ENCODE results near the gene MATK.
"Not testable (repeated sequence)": the region's sequence is repeated elsewhere in the genome, so short reads cannot be mapped to it uniquely, and the experiment has no call there.

MATK gene

GRCh38 chr19:3770136-3770999, 15.8 kb downstream of the MATK start:
- DNase-seq (ENCODE audit: low spot score), result no peak

- DNase-seq (ENCODE audit: low spot score), result no peak
Observed at GRCh38 chr19:3769494-3769893, 16.7 kb downstream of the MATK start.

- no peak for DNase-seq (ENCODE audit: low spot score)
Observed at GRCh38 chr19:3768748-3769099, 17.5 kb downstream of the MATK start.

DNA sequence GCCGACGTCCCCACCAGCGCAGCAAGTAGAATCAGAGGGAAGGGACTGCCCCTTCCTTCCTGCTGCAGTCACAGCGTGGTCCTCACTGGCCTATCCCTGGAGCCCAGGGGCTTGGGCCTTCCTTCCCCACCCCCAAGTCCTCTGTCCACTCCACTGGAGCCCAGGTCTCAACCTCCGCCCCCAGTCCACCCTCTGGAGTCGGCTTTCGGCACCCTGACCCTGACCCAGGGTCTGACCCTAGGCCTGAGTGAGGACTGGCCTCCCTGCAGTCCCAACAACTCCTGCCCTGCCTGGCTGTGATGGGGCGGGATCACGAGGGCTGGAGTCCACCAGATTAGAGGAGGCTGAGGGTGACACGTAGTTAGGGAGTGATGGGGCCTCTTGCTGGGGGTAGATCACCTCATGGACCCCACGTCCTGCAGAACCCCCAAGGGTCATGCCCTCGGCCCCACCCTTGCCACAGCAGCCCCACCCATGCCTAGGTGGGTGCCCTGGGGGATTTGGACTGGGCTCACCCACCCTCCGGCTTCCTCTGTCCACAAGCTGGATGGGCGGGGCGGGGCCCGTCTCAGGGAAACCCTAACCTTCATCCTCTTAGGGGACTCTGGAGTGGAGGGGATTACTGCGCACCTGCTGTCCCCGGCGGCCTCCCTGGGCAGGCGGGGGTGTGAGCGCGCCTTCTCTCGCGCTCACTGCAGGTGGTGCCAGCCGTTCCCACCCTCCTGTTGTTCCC, 18.0 kb downstream of the MATK start:
- peak; percentile 21 for DNase-seq (ENCODE audit: low spot score)

DNA sequence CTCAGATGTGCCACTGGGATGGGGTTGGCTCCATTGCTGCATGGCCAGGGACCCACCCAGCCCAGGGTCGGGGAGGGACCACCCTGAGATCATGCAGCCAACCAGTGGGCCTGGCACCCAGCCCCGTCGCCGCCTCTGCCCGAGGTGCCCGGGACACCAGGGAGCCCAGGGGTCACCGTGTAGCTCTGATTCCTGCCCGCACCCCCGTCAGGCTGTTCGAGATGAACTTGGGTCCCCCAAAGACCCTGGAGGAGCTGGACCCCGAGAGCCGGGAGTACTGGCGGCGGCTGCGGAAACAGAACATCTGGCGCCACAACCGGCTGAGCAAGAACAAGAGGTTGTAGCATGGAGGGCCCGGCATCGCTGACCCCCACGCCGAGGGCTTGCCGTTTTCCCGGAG, 19.1 kb downstream of the MATK start:
- DNase-seq (ENCODE audit: low spot score), result no peak

DNA sequence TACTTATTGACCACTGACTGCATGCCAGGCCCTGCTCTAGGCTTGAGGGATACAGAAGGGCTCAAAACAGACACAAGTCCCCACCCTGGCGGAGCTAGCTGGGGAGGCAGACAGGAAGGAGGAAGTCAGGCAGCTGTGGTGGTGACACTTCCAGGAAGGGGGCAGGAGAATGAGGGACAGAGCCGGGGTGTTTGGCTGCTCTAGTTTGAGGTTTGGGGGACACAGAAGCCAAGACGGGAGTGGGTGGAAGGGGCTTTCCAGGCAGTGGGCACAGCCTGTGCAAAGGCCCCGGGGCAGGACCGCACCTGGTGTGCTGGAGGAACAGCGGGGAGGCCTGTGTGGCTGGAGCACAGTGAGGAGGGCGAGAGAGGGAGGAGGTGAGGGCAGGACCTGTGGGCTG, 19.7 kb downstream of the MATK start:
- no peak for DNase-seq (ENCODE audit: low spot score)

GRCh38 chr19:3765757-3766156, 20.4 kb downstream of the MATK start:
- DNase-seq (ENCODE audit: low spot score), result not testable (repeated sequence)

DNA sequence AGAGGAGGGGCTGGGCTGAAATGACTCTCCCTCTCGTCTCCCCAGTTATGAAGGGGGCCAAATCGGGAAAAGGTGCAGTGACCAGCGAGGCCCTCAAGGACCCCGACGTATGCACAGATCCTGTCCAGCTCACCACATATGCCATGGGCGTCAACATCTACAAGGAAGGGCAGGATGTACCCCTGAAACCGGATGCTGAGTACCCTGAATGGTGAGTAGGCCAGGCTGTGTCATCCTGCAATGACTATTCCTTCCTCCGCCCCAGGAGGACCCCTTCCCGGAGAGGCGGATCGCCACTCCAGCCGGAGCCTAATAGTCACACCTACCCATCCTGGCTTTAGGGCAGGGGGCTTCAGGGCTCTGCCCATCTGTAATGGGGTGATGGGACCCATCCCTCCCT, 21.1 kb downstream of the MATK start:
- DNase-seq (ENCODE audit: low spot score), result peak; percentile 51

- DNase-seq (ENCODE audit: low spot score), result peak; percentile 100
Observed at GRCh38 chr19:3762501-3763459, 23.4 kb downstream of the MATK start, which contains the start of gene MRPL54. Gene MRPL54, plus strand, starts transcription at chr19:3762682. Its CDS starts 19 bp downstream, at chr19:3762701.

DNA sequence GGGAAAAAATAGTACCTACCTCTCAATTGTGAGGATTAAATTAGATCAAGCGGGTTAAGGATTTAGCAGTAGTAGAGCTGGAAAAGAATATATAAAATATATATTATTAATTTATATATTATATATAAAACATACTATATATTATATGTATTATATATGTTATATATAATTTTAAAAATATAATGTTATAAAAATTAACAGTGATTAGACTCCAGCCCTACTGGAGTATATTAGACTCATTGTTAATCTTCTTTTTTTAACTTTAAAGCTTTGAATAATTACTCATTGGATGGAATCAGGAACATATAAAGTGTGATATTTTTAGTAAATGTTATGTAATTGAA, 24.1 kb downstream of the MATK start:
- DNase-seq (ENCODE audit: low spot score), result peak; percentile 12

GRCh38 chr19:3761382-3762129, 24.6 kb downstream of the MATK start, which contains the start of gene APBA3:
Gene APBA3, minus strand, starts transcription at chr19:3761692. Its CDS starts 1,428 bp downstream, at chr19:3760264.
- DNase-seq (ENCODE audit: low spot score), result peak; percentile 90

GRCh38 chr19:3760871-3761361, 25.3 kb downstream of the MATK start:
- DNase-seq (ENCODE audit: low spot score), result no peak

DNA sequence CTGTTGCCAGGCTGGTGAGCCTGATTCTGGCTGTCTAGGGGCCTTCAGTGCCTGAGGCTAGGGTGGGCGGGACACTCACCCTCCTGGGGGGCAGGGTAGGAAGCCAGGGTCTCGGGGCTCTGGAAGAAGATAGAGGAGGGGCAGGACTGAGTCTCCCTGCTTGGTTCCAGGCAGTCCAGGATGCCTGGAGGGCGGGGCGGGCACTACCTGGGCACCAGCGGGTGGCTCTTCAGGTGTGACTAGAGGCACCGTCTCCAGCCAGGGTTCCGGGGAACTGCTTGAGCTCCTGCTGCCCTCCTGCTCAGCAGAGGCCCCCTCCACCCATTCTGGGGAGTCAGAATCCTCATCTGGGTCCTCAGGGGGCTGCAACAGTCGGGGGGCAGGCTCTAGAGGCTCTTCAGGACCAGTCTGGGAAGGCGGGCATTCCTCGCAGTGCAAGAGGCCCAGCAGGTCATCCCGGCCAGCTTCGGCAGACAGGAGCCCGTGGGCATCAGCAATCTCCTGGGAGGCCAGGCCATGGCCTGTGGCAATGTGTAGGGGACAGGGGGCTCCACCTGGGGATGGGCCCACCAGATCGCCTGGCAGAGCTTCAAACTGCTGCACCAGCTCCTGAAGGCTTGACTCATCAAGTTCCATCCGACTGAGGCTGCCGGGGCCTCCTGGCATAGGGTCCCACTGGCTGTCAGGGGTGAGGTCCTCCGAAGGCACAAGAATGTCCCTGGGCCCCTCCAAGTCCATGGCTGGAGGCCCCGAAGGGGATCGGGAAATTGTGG, 26.5 kb downstream of the MATK start:
- no peak for DNase-seq (ENCODE audit: low spot score)

DNA sequence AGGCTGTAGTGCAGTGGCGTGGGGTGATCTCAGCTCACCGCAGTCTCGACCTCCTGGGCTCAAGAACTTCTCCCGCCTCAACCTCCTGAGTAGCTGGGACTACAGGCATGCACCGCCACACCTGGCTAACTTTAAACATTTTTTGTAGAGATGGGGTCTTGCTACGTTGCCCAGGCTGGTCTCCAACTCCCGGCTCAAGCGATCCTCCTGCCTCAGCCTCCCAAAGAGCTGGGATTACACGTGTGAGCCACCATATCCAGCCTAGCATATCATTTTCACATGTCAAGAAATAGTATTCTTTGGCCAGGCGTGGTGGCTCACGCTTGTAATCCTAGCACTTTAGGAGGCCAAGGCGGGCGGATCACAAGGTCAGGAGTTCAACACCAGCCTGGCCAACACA, 27.9 kb downstream of the MATK start:
- DNase-seq (ENCODE audit: low spot score), result not testable (repeated sequence)

DNA sequence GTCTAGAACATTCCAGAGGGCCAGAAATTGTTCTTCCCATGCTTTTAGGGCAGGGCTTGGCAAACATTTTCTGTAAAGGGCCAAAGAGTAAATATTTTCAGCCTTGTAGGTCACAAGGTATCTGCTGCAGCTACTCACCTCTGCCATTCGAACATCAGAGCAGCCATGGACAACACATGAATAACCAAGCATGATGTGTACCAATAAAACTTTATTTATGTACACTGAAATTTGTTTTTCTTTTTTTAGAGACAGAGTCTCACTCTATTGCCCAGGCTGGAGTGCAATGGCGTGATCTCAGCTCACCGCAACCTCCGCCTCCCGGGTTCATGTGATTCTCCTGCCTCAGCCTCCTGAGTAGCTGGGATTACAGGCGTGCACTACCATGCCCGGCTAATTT, 28.5 kb downstream of the MATK start:
- DNase-seq (ENCODE audit: low spot score), result not testable (repeated sequence)

DNA sequence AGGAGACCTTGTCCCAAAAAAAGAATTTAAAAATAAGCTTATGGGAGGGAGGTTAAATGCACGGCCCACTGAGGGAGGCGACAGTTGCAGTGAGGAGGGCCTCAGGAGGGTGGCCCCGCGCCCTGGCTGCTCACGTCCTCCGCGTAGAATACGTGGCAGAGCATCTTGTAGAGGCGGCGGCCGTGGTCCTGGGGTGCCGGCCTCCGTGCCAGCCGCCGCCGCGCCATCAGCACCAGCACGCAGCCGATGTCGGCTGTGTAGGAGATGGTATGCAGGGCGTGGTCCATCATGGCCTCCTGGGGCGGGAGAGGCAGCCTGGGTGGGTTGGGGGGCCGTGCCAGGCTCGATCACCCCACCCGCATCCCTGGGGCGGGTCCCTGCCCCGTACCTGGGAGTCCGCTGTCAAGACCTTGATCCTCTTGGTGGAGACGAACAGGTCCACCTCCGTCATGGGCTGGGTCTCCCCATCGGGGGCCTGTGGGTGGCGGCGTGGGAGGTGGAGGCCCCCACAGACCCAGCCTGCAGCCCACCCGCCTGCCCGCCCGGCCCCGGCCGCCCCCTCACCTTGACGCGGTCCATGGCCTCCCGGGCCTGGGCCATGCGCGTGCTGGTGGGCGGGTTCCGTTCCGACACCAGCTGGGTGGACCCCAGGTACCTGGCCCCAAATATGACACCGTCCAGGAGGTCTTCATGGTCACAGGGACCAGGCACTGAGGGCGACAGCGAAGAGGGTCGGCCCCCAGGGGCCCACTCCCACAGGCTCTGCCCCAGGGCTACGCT, 32.4 kb downstream of the MATK start:
- DNase-seq (ENCODE audit: low spot score), result no peak

GRCh38 chr19:3752492-3752891, 33.7 kb downstream of the MATK start:
- DNase-seq (ENCODE audit: low spot score), result no peak

DNA sequence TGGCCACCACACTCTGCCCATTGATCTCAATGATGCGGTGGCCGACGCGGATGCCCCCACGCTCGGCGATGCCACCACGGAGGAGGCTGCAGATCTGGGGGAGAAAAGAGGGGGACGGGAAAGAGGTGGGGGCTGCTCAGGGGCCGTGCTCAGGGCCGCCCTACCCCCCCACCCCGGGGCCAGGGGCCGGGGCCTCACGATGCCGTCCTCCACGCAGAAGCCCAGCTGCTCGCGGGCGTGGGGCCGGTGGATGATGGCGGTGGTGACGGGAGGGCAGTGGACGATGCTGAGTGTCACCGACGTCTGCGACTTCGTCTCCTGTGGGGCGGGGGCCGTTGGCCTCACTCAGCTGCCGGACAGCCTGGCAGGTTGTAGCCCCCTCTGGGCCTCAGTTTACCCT, 34.9 kb downstream of the MATK start:
- DNase-seq (ENCODE audit: low spot score), result no peak

DNA sequence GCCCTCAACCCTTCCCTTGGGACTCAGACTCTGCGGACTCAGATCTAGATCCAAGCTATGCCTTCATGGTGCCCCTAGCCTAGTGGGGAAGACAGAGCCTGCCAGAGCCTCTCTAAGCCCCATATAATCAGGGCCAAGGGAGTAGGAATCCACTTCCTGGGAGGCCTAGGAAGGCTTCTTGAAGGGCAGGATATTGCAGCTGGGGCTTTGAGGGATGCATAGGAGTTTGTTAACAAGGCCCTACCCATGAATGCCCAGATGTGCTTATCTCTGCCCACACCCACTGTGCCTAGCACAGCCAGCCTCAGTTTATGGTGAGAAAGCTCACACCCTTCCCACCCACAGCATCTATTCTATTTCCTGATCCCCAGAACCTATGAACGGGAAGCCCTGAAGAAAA, 36.0 kb downstream of the MATK start:
- no peak for DNase-seq (ENCODE audit: low spot score)

DNA sequence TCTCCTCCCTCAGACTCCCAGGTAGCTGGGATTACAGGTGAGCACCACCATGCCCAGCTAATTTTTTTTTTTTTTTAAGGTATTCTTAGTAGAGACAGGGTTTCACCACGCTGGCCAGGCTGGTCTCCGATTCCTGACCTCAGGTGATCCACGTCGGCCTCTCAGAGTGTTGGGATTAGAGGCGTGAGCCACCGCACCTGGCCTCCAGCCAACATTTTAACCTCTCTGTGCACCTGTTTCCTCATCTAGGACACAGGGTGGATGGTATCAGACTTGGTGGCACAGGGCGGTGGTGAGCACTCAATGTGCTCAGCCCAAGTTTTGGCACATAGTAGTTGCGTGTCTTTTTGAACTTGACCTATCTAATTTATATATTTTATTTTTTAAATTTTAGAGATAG, 37.2 kb downstream of the MATK start:
- no peak for DNase-seq (ENCODE audit: low spot score)

Measured in kidney capillary endothelial cell (primary cell).